Retina (tissue), 1 donor: ENCODE measurements around the gene C16orf95.
"Not testable (repeated sequence)": the region's sequence is repeated elsewhere in the genome, so short reads cannot be mapped to it uniquely, and the experiment has no call there.

Source experiments
- DNase-seq: peaks from one replicate; pipeline ENCODE4 v3.0.0-alpha.2; 2016

The C16orf95 gene

DNA sequence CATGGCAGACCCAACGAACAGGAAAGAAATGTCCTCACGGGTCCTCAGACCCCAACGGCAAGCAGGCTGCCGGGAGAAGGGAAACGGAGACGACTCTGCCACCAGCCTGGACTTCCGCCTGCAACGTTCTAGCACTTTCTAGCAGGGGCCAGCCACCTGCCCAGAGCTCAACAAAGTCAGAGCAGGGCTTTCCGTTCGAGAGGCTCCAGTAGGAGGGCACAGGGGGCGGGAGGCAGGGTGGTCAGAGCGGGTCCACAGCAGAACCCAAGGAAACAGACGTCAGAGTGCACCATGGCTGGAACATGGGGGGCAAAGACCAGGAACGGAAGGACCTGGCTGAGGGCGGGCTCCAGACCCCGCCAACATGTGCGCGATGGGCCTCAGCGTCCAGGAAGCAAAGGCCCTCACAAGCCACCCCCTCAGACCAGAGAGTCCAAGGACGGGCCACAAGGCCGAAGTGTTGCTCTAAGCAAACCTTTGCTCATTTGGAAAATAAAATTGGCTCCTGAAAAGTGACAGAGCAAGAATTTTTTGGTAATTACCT lies 29.4 kb upstream of the C16orf95 start:
- no peak for DNase-seq

- no peak for DNase-seq
These were observed 28.7 kb upstream of the C16orf95 start for GRCh38 chr16:87345726-87346424.

GRCh38 chr16:87344931-87345631 lies 27.9 kb upstream of the C16orf95 start:
- no peak for DNase-seq

GRCh38 chr16:87344165-87344930 lies 27.2 kb upstream of the C16orf95 start:
- peak; percentile 19 for DNase-seq

- DNase-seq: peak; percentile 22
These were observed 26.5 kb upstream of the C16orf95 start for GRCh38 chr16:87343753-87344050.

- peak; percentile 67 for DNase-seq
These were observed 26.0 kb upstream of the C16orf95 start for GRCh38 chr16:87342978-87343752.

GRCh38 chr16:87342504-87342903 lies 25.3 kb upstream of the C16orf95 start:
- DNase-seq: no peak

- no peak for DNase-seq
These were observed 23.0 kb upstream of the C16orf95 start for GRCh38 chr16:87340198-87340597.

DNA sequence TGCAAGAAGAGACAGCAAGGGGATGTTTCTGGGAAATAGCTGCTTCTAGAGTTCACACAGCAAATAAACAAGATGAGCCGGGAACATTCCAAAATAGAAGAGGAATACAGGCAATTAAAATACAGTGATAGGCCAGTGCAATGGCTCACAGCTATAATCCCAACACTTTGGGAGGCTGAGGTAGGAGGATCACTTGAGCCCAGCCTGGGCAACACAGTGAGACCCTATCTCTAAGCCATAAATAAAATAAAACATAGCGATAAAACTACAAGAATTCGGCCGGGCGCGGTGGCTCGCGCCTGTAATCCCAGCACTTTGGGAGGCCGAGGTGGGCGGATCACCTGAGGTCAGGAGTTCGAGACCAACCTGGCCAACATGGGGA lies 22.5 kb upstream of the C16orf95 start:
- DNase-seq: not testable (repeated sequence)

- no peak for DNase-seq
These were observed 22.0 kb upstream of the C16orf95 start for GRCh38 chr16:87339086-87339723.

DNA sequence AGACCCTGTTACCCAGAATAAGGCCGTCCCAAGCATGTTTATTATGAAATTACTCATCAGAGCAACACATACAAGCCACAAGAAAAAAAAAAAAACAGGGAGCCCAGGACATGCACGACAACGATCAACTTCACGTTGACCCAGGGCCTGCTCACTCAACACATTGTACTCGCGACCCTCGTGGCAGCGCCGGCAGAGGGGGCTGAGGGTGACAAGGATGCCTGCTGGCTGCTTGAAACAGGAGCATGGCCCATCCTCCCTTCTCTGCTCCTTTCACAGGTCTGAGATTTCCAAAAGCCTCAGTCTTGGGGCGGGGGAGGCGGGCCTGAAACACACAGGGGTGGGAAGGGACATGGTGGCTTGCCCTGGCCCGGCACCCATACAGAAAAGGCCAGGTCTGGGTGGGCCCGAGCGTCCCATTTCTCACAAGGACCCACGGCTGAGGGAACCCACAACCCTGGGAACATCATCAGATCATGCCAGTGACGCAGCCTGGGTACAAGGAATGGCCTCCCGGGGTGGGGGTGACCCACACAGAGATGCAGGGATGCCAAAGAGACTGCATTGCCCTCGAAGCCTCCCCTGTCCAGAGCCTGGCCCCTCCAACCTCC lies 21.1 kb upstream of the C16orf95 start:
- no peak for DNase-seq

DNA sequence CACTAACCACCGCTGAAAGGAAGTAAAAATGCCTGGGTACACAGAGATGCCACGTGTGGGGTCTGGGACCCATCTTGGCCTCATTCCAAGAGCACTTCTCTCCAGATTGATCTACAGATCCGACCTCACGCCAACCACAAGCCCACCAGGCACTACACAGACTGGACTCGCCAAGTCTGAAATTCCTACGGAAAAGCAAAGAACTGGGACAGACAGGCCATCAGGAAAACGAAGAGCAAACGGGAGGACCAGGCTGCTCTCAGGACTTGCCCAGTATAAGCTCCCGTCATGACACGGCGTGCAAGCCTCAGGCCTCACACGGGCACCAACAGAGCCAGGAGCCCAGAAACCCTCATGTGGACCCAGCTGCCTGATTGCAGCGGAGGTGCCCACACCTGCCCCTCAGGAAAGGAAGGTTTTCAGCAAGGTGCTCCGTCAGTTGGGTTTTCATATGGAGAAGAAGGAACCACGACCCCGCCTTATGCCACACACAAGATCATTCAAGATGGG lies 20.1 kb upstream of the C16orf95 start:
- DNase-seq: no peak

GRCh38 chr16:87336434-87337240 lies 19.4 kb upstream of the C16orf95 start:
- no peak for DNase-seq

DNA sequence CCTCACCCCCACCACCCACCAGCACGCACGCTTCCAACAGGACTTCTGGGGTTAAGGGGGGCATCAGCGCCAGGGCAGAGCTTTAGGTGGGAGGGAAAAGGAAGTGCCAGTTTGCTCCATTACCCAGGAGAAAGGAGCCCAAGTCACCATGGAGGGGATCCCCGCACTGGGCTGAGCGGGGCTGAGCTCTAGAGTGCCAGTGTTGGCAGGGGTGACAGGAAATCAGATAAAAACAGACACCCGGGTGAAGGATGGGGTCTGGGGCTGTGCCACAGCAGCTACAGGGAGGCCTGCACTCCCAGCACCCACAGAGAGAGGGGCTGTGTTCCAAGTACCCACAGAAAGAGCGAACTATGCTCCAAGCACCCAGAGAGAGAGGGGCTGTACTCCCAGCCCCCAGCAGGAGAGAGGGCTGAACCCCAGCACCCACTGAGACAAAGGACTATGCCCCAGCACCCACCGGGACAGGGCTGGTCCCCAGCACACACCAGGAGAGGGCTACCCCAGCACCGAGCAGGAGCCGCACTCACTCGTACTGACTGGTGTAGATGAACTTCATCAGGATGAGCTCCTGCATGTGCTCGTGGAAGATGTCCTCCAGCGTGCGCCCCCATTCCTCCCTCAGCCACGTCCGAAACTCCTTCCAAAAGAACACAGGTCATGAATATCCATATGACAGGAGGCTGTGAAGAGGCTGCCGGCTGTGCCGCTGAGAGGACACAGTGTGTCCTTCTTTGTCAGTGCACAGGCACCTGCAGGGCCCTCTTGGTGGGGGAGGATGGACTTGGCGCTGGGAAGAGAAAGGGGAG lies 18.6 kb upstream of the C16orf95 start:
- DNase-seq: no peak

DNA sequence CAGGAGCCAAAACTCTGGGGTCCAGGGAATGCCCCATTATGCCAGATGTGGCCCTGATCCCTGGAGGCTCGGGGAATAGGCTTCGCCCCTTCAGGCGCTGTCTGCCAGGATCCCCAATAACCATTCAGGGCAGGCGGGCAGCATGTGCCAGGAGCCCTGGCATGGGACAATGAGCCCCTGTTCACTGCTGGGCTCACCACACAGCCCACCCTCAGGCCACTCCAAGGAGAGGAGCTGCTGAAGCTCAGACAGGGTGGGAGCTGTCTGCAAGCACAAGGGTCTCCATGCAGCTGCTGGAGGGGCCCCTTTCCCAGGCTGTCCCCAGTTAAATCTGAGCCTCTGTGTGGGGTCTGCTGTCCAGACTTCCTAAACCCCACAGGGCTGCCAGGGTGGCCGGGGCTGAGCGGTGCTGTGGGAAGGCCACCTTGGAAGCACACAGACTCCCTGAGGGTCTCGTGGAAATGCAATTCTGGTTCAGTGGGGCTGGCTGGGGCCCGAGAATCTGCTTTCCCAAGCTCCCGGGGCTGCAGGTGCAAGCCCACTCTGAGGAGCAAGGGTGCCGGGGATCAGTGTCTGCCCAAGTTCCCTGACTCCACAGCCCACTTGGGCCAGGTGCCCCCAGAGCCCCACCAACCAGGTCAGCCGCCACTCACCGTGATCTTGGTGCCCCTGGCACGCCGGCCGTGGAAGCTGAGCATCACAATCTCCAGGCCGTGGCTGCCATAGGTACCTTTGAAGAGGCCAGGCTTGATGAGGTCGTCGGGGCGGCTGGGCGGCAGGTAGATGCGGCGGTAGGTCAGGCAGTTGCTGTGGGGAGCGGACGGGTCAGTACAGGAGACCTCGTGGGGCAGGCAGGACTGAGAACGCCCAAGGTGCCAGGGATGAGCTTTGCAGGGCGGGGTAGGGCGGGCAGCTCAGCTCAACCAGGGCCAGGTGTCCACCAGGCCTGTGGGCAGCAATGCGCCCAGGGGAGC lies 17.7 kb upstream of the C16orf95 start:
- DNase-seq: no peak

DNA sequence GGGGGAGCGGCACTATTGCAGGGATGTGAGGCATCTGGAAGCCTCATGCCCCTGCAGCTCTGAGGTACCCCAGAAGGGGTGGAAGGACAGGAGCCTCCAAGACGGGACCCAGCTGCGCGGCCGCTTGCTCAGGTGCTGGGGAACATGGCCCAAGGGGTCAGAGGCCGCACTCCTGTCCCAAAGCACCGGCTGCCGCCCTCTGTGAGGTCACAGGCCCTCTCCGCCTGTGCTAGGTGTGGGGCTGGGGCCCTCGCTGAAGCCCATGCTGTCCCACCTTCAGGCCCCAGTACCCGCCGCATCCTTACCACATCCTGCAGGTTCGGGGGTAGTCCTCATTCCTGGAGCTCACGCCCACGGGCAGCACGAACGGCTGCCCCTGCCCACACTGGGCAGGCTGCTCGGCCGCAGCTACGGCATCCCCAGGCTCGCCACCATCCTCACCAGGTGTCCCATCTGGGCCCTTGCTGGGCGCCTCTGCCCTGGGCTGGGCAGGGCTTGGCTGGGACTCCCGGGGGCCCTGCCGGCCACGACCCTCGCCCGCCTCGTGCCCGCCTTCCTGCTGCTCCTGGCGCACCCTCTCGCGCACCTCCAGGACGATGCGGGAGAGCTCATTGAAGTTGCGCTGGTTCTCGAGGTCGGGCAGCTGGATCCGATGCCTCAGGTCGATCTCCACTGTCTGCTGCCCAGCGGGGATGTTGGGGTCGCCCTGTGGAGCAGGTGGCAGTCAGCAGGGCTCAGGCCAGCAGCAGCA lies 16.6 kb upstream of the C16orf95 start:
- no peak for DNase-seq

DNA sequence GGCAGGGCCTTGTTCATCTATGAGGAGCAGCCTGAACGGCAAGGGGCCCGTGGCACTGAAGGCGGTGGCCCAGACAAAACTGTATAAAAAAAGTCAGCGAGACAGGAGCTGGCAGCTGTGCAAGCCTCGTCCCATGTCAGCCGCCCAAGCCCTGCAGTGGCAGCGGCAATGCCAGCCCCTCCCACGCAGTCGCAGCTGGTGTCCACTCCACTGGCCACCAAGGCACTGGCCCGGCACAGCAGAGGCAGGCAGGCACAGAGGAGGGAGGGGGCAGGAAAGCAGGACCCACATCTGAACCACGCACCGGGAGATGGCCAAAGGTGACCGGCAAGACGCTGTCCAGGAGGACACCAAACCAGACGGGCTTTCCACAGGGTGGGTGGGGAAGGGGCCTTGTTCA lies 15.9 kb upstream of the C16orf95 start:
- no peak for DNase-seq

- DNase-seq: no peak
These were observed 15.0 kb upstream of the C16orf95 start for GRCh38 chr16:87332150-87332549.
